HepG2 (cell line): ENCODE results near the gene ZNF444. TPM values are rescaled to one million over a fixed set of nuclear protein-coding genes. Genes with fewer than 3 reads are reported as not detected.

Source experiments
- HNRNPUL1 ChIP-seq: fragments of 200-400 bp; formaldehyde crosslinking; IDR thresholded peaks from 2 replicates; pipeline ENCODE4 v1.6.1; 2017; ENCODE audit warnings: low read depth, mild to moderate bottlenecking, low read length, moderate library complexity
- KLF11 ChIP-seq: IDR thresholded peaks from 2 replicates; pipeline ENCODE4 v1.6.1; 2016; ENCODE audit warnings: missing compliant biosample characterization
- LCORL ChIP-seq, 2 experiments: fragments of 450-650 bp in 1 of 2; sonication (generic) in 1 of 2; formaldehyde crosslinking in 1 of 2; IDR thresholded peaks; 2 replicates each; pipeline versions ENCODE4 v1.5.0 to v1.6.1; 2017 to 2020; ENCODE audit warnings: antibody characterized with exemption in 1 of 2, missing genetic modification reagents in 1 of 2
- PAX8 ChIP-seq: sonication (generic); formaldehyde crosslinking; IDR thresholded peaks from 2 replicates; pipeline ENCODE4 v1.8.0; 2022; ENCODE audit warnings: mild to moderate bottlenecking, missing genetic modification reagents, borderline replicate concordance
- PLRG1 ChIP-seq: fragments of 450-650 bp; conservative IDR thresholded peaks from 2 replicates; pipeline ENCODE4 v1.6.1; 2016
- POLR2AphosphoS5 ChIP-seq: IDR thresholded peaks from 2 replicates; pipeline ENCODE4 v1.6.1; 2012; ENCODE audit warnings: low read depth, low read length
- RFXAP ChIP-seq: sonication (generic); formaldehyde crosslinking; IDR thresholded peaks from 2 replicates; pipeline ENCODE4 v1.4.0; 2020; ENCODE audit warnings: missing genetic modification reagents, borderline replicate concordance
- SETDB1 ChIP-seq: sonication (generic); formaldehyde crosslinking; IDR thresholded peaks from 2 replicates; pipeline ENCODE4 v1.5.1; 2020; ENCODE audit warnings: missing genetic modification reagents, mild to moderate bottlenecking, borderline replicate concordance
- ZNF549 ChIP-seq: sonication (generic); formaldehyde crosslinking; IDR thresholded peaks from 2 replicates; pipeline ENCODE4 v1.5.0; 2020; ENCODE audit warnings: missing genetic modification reagents
- ZNF556 ChIP-seq: sonication (generic); formaldehyde crosslinking; IDR thresholded peaks from 2 replicates; pipeline ENCODE4 v1.4.0; 2020; ENCODE audit warnings: mild to moderate bottlenecking, missing genetic modification reagents, borderline replicate concordance
- polyA plus RNA-seq, 8 experiments: library from polyadenylated mRNA; depleted of rRNA in 3 of 8; stranded (reverse) in 7 of 8; unstranded in 1 of 8; fragments of >200 nt; fragmentation: Illumina TruSeq in 4 of 8; extraction: Trizol in 4 of 8; gene quantifications; 2 replicates each; pipeline versions ENCODE4 v1.2.1 to v1.2.3, GENCODE V29; 2011 to 2016; ENCODE audit warnings: low read depth in 4 of 8, missing spikeins in 1 of 8, mixed read lengths in 1 of 8; ENCODE audit not compliant: insufficient read depth in 1 of 8
- total RNA-seq, 5 experiments: library from RNA; depleted of rRNA; stranded (reverse); fragments of >200 nt; fragmentation: Illumina TruSeq; extraction: Trizol; gene quantifications; 2 replicates each; pipeline ENCODE4 v1.2.3, GENCODE V29; 2016; ENCODE audit warnings: low read depth in 1 of 5
- TF ChIP-seq, protein P1 (sequence below), 2 experiments: sonication (generic) in 1 of 2; formaldehyde crosslinking in 1 of 2; IDR thresholded peaks; 2 replicates each; pipeline versions ENCODE4 v1.5.1 to v1.6.1; 2011 to 2020; ENCODE audit warnings: borderline replicate concordance in 1 of 2, low read depth in 1 of 2, low read length in 1 of 2, mild to moderate bottlenecking in 1 of 2, missing genetic modification reagents in 1 of 2, moderate library complexity in 1 of 2
- TF ChIP-seq, protein P2 (sequence below): sonication (generic); formaldehyde crosslinking; IDR thresholded peaks from 2 replicates; pipeline ENCODE4 v1.4.0; 2020; ENCODE audit warnings: low read depth, missing genetic modification reagents
- TF ChIP-seq, protein P3 (sequence below): sonication (generic); formaldehyde crosslinking; IDR thresholded peaks from 2 replicates; pipeline ENCODE4 v1.4.0; 2020; ENCODE audit warnings: mild to moderate bottlenecking, missing genetic modification reagents

Gene ZNF444
- total and polyA plus RNA-seq, 2 of the 13 experiments (the other 11 are each of a cell fraction or from before 2014, with no cell fraction given) = 27.4 to 30.3 TPM

DNA sequence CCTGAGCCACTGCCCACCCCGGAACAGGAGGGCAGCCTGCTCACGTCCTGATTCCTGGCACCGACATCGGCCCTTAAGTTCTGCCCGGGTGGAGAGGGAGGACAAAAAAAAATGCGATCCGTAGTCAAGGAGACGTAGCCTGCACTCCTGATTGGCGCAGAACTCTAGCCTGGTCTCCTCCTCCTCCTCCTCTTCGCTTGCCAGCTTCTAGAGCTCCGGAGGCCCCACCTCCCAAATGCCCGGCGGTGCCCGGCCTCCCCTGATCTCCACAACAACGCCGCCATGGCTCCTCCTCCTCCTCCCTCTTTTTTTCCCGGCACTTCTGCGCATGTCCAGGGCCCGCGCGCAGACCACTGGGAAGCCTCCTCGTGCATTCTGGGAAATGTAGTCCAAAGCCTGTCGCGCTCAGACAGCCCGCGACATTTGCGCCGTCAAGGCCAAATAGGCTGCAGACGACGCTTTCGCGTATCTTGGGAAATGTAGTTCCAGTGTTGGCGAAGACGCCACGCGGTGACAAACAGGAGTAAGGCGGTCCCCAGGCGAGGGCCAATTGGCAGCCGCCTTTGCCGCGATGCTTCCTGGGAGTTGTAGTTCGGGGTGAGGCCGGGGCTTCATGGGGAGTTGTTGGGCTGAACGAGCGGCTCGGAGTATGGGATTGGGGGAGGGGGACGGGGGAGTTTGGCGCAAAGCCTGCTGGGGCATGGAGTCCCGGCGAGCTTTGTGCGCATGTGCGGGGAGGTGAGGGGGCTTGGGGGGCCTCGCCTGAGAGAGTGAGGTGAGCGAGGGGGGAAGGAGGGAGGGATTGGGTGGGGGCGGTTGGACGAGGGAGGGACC lies at the start of gene ZNF444 (continued):
- peak; percentile 49; the same call in 1 of the 2 replicates for TF ChIP-seq RFXAP (CRISPR knock-in tag)
- no peak for TF ChIP-seq ZNF556 (CRISPR knock-in tag)
- peak; percentile 30; the same call in 1 of the 2 replicates for TF ChIP-seq POLR2AphosphoS5
- TF ChIP-seq, protein P1, sequence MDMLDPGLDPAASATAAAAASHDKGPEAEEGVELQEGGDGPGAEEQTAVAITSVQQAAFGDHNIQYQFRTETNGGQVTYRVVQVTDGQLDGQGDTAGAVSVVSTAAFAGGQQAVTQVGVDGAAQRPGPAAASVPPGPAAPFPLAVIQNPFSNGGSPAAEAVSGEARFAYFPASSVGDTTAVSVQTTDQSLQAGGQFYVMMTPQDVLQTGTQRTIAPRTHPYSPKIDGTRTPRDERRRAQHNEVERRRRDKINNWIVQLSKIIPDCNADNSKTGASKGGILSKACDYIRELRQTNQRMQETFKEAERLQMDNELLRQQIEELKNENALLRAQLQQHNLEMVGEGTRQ (IDR thresholded peaks at IDR 0.05; ENCODE audit: low read depth, low read length) = no peak
- TF ChIP-seq, protein P1 (CRISPR knock-in tag; IDR thresholded peaks at IDR 0.05; ENCODE audit: borderline replicate concordance) = no peak
- no peak for TF ChIP-seq KLF11 (CRISPR knock-in tag)
- no peak for TF ChIP-seq LCORL (IDR thresholded peaks at IDR 0.05)
- TF ChIP-seq LCORL (CRISPR knock-in tag; IDR thresholded peaks at IDR 0.05) = no peak; the same call in 1 of the 2 replicates
- TF ChIP-seq, protein P2, sequence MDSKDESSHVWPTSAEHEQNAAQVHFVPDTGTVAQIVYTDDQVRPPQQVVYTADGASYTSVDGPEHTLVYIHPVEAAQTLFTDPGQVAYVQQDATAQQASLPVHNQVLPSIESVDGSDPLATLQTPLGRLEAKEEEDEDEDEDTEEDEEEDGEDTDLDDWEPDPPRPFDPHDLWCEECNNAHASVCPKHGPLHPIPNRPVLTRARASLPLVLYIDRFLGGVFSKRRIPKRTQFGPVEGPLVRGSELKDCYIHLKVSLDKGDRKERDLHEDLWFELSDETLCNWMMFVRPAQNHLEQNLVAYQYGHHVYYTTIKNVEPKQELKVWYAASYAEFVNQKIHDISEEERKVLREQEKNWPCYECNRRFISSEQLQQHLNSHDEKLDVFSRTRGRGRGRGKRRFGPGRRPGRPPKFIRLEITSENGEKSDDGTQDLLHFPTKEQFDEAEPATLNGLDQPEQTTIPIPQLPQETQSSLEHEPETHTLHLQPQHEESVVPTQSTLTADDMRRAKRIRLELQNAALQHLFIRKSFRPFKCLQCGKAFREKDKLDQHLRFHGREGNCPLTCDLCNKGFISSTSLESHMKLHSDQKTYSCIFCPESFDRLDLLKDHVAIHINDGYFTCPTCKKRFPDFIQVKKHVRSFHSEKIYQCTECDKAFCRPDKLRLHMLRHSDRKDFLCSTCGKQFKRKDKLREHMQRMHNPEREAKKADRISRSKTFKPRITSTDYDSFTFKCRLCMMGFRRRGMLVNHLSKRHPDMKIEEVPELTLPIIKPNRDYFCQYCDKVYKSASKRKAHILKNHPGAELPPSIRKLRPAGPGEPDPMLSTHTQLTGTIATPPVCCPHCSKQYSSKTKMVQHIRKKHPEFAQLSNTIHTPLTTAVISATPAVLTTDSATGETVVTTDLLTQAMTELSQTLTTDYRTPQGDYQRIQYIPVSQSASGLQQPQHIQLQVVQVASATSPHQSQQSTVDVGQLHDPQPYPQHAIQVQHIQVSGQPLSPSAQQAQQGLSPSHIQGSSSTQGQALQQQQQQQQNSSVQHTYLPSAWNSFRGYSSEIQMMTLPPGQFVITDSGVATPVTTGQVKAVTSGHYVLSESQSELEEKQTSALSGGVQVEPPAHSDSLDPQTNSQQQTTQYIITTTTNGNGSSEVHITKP = peak; percentile 63; the same call in 1 of the 2 replicates
- no peak for TF ChIP-seq PAX8
- TF ChIP-seq SETDB1 = no peak
- TF ChIP-seq, protein P3, sequence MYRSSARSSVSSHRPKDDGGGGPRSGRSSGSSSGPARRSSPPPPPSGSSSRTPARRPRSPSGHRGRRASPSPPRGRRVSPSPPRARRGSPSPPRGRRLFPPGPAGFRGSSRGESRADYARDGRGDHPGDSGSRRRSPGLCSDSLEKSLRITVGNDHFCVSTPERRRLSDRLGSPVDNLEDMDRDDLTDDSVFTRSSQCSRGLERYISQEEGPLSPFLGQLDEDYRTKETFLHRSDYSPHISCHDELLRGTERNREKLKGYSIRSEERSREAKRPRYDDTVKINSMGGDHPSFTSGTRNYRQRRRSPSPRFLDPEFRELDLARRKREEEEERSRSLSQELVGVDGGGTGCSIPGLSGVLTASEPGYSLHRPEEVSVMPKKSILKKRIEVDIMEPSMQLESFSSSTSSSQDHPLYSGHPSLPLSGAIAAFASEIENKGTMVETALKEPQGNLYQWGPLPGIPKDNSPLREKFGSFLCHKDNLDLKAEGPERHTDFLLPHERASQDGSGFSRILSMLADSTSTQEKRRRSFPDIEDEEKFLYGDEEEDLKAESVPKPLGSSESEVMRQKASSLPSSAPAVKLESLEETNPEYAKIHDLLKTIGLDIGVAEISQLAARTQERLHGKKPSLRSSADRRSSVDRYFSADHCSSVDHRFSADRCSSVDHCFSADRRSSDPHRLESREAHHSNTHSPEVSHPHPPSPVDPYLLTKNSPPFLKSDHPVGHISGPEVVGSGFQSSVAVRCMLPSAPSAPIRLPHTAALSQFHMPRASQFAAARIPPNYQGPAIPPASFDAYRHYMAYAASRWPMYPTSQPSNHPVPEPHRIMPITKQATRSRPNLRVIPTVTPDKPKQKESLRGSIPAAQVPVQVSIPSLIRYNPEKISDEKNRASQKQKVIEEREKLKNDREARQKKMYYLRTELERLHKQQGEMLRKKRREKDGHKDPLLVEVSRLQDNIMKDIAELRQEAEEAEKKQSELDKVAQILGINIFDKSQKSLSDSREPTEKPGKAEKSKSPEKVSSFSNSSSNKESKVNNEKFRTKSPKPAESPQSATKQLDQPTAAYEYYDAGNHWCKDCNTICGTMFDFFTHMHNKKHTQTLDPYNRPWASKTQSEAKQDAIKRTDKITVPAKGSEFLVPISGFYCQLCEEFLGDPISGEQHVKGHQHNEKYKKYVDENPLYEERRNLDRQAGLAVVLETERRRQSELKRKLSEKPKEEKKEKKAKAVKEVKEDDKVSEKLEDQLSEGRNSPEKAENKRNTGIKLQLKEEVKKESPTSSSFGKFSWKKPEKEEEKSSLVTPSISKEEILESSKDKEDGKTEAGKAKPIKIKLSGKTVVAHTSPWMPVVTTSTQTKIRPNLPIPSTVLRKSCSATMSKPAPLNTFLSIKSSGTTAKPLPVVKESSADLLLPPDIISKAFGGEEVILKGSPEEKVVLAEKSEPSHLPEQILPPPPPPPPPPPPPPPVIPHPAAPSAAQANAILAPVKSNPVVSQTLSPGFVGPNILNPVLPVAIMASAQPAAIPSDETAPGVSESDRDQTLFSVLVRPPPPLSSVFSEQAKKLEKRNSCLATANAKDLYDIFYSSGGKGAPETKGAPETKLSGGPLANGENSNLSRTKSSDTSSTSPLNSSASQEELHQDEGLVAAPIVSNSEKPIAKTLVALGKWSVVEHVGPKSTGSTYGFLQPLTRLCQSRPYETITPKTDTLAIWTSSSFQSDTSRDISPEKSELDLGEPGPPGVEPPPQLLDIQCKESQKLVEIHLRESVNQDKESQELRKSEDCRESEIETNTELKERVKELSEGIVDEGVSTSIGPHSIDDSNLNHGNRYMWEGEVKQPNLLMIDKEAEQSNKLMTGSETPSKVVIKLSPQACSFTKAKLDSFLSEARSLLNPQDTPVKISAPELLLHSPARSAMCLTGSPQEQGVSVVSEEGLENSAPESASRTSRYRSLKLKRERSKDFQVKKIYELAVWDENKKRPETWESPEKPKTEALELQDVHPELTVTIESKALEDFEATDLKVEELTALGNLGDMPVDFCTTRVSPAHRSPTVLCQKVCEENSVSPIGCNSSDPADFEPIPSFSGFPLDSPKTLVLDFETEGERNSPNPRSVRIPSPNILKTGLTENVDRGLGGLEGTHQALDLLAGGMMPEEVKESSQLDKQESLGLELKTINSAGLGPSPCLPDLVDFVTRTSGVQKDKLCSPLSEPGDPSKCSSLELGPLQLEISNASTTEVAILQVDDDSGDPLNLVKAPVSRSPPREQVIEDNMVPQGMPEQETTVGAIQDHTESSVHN (CRISPR knock-in tag) = no peak
- TF ChIP-seq ZNF549 = no peak
- no peak for TF ChIP-seq PLRG1
- no peak for TF ChIP-seq HNRNPUL1
